Putamen (tissue), 1 donor: Measurements from ENCODE around the gene TNFRSF21.
"Not testable (repeated sequence)": the region's sequence is repeated elsewhere in the genome, so short reads cannot be mapped to it uniquely, and the experiment has no call there.

Experiments
- DNase-seq: peaks from one replicate; pipeline ENCODE4 v3.0.0-alpha.2; 2016; ENCODE audit warnings: low spot score

TNFRSF21 gene

DNA sequence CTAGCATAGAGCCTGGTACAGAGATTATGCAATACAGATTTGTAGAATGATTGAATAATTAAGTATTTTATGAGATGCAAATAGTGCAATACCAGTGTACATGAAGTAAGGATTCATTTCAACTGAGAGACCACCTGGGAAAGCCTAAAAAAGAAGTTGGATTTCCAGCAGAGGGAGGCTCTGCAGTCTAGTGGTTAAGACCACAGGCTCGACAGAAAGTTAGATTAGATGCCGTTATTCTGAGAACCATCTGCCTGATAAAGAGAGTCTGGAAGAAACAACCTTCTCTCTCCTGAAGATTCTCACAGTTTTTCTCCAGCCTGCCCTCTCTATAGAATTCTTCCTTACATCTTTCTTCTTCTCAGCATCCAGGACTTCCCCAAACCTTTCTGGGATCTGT, 13.6 kb upstream of the TNFRSF21 start:
- DNase-seq, result no peak

DNA sequence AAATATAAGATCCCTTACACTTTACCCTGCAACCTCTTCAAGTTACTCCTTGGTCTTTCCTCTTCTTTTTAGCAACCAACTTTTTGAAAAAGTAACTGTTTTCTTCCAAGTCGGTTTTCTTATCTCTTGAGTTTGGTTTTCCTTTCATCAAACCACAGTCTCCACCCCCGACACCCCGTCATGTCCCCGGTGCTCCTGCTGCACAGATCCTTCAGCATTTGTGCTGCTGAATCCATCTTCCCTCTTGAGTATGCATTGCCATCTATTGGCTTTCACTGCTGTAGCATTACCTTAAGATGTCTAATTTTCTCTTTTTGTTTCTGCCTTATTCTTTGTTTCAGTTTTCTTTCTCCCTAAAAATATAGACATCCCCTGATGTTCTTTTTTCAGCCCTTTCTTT, 11.9 kb upstream of the TNFRSF21 start:
- DNase-seq, result no peak

DNA sequence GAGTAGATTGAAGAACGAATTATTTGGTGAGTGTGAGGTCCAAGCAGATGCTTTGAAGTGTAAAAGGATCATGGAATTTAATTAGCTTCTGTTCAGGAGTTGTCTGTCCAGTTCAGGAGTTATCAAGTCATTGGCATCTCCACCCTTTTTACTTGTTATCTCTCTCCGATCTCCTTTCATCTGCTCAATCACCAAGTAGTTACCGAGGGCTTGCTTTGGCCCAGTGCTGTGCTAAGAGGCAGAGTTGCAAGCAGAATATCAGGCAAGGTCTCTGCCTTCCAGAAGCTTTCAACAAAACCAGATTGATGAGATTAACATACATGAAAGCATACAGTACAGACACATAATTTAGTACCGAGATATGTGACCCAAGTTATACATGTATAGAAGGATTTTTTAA, 10.2 kb upstream of the TNFRSF21 start:
- DNase-seq, result no peak

DNA sequence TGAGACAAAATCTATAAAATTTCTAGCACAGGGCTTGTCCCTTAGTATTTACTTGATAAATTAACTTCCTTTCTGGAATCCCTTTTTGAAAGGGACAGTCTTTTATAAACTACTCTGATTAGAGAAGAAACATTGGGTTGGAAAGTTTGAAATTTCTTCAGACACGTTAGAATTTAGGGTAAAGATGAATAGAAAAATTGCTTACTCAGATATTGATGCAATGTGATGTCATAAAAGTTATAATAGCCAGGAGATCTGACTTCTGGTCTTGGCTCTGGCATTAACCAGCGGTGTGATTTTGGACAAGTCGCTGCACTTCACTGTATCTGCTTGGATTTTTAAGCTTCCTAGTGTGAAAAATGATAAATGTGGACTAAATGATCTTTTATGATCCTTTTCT, 9.7 kb upstream of the TNFRSF21 start:
- DNase-seq, result no peak

DNA sequence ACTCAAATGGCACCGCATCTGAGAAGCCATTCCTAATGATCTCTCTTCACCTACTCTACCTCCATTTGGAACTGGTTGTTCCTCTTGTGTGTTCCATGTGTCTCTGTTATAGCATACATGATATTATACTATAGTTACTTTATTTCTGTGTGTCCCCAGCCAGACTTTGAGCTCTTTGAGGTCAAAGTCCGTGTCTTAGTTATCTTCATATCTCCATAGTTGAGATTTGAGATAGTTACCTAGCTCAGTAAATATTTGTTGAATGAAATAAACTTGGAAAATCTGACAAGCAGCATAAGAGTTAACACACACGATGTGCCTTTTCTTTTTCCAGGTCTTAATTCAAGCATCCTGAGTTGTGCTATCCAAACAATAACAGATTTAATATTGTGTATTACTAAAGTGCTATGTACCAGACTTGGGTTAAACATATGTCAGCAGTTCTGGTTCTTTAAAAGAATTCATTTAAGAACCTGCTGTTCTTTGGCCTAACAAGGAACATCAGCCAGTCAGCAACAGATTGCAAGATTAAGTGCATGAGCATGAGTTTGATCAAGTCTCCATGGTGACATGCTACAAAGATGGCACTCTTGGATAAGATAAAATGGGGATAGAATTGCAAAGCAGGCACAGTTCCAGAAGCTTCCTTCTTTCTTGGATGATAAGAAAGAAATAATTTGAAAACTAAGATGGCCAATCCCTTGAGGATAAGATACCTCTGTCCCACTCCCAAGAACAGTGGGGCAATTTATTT, 8.7 kb upstream of the TNFRSF21 start:
- DNase-seq, result no peak

DNA sequence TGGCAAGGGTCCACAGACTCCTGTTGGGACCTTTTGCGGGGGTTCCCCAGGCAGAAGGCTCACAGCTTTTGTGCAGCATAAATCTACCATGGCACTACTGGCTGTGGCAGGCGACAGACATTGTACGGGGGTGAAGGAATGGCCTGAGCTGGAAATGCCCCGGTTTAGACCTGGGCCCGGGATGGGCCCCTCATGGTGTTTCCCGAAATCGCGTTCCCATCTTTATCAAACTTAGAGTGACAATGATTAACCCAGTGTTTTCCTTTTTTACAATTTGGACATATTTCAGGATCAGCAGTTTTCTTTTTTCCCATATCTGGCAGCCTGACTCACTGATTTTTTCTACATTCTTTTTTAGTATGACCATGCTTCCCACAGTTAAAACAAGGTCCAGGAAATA, 5.5 kb upstream of the TNFRSF21 start:
- not testable (repeated sequence) for DNase-seq

DNA sequence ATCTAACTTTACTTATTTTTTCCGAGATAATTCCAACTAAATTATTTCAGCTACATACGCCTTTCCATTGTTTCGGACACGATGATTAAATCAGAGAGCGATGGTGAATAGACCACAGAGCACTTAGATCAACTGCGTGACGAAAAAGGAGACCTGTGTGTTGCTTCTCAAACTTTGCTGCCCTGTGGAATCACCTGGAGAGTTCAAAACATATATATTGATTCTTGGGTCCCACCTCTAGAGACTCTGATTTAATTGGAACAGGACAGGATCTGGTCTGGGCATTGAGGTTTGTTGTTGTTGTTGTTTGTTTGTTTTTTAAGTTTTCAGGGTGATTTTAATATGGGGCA, 401 bp upstream of the TNFRSF21 start:
- no peak for DNase-seq

DNA sequence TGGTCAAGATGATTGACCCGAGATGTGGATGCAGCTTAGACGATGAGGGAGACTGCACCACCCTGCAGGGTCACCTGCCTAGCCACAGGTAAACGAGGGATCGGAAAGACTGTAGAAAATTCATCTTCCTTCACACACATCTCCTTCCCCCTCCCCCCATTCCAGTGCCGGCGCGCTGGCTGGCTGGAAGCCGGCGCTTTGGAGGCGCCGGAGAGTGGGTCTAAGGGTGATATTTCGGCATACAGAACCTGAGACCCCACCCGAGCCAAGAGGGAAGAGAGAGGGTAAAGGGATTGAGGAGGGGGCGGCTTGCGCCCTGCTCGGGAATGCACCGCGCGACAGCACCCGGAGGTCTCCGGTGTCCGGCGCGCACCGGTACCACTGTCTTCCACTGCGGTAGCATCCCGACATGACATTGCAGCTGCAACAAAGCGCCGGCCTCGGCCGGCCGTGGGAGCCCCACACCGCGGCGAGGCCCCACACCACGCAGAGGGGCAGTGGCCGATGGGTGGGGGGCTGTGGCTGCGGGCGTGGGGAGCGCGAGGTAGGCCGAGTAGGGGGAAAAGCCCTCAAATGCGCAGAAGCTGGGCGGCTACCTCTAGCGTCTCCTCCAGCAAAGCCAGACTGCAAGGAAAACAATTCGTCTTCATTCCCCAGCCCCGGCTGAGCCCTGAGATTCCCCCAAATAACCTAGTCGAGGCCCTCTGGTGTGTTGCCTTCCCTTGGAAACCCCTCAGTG, 984 bp downstream of the TNFRSF21 start:
- peak; percentile 25 for DNase-seq

DNA sequence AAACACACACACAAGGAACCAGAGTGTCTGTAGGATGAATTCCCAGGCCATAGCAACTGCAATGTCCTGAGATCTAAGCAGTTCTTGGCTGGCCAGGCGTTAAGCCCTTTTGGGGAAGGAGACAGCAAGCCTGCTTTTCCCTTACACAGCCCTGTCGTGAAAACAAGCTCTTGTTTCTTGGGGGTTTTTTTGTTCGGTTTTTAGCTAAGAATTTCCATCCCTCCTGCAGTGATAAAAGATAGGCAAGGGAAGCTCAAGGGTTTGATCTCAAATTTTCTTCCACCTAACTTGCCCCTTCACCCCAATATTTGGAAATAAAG, 1.5 kb downstream of the TNFRSF21 start:
- no peak for DNase-seq

DNA sequence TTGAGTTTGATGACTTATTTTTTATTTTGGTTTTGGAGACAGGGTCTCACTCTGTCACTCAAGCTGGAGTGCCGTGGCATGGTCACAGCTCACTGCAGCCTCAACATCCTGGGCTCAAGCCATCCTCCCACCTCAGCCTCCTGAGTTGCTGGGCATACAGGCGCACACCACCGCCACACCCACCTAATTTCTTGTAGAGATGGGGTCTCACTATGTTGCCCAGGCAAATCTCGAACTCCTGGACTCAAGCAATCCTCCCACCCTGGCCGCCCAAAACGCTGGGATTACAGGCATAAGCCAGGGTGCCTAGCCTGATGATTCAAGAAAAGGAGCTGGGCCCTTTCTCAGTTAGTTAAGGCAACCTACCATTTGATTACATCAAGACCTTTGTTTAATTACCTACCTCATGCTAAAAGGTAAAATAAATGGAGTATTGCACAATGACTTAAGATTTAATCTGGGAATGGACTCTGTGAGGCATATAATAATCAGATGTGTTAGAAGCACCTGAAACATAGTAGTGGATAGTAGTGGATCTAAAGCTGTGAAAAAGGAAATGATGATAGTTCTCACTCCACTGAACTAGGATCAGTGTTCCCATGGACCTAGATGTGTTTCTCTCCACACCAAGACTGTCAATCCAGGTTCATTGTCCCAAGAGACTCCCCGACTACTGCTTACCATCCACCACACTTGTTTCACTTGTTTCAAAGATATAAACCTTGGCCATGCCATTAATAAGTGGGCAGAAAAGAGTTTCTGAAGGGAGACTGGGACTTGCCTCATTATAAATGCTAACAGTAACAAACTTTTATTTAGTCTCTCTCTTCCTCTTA, 2.1 kb downstream of the TNFRSF21 start:
- no peak for DNase-seq

DNA sequence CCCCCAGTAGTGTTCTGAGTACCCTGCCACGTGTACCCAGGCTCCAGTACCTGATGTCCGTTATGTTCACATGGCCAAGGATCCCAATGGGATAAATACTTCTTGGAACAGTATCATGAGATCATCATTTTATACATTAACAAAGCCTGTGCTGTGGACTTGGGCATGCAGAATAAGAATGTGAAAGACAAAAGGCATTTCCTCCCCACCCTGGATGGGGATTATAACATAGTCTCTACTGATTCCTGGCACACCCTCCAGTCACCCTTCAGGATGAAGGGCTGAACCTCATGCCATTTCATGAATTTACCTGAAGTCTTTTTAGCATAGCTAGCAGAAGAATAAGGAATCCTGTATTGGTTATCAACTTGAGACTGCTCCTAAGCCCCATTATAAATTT, 2.8 kb downstream of the TNFRSF21 start:
- no peak for DNase-seq

DNA sequence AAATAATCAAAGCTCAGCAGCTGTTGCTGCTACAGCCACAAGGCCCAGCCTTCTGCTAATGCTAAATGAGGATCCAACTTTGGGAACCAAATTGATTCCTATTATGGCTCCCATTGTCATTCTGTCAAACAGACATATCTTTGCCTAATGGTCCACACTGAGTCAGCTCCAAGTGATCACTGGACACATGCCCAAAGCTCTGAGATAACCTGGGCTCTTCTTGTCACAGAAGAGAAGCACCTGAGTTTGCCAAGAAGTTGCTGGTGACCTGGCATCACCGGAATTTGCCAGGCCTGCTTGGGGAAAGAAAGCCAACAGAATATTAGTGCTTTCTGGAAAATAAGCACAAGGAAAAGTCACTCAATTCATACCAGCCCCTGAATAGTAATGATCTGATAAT, 5.8 kb downstream of the TNFRSF21 start:
- DNase-seq, result no peak

DNA sequence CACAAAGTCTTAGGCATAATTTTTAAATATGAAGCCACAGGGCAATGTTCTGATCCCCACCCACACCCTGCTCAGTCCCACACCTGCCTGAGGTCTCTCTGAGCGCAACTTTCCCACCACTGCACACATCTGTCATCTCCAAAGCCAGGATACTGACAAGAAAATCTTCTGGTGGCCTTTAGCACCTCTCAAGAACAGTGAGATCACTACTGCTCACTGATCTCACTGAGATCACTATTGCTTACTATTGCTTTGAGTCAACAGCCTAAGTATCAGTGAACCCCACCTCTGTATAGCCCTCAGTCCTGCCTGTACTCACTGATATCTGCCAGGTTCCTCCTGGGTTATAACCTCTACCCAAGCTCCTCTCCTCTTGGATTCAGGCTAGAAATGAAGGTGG, 6.4 kb downstream of the TNFRSF21 start:
- no peak for DNase-seq

DNA sequence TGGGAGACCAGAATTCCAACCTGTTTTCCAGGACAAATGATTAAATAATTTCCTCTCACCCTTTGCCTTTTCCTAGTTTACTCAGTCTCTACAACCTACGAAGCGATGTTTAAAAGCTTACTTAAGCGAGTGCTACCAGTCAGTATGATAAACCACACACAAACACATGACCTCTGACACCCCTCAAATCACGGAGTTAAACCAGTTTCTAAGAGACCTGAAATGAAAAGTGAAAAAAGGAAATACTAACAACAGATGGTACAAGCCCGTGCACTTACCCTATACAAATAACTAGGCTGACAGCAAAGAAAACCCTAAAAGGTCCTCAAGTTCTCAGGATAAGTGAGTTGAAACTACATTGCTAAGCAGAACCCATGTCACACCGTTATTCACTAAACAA, 7.7 kb downstream of the TNFRSF21 start:
- no peak for DNase-seq

DNA sequence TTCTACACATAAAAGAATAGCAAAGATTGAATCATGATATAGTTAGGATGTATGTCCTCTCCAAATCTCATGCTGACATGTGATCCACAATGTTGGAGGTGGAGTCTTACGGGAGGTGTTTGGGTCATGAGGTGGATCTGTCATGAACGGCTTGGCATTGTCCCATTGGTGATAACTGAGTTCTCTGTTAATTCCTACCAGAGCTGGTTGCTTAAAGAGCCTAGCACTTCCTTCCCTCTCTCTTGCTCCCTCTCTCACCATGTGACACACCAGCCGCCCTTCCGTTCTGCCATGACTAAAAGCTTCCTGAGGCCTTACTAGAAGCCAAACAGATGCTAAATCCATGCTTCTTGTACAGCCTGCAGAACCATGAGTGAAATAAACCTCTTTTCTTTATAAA, 8.3 kb downstream of the TNFRSF21 start:
- no peak for DNase-seq

DNA sequence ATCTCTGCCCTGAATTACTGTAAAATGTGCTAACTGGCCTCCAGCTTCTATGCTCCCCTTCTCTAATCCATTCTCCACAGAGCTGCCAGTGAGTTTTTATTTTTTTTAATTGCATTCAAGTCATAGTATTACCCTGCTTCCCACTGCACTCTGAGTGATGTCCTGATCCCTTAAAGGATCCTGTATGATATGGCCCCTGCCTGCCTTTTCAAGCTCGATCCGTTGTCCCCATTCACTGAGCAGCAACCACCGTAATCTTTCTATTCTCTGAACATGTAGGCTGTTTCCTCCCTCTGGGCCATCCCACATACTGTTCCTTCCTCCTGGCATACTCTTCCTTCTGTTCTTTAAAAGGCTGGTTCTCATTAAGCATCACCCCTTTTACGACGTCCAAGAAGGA, 9.3 kb downstream of the TNFRSF21 start:
- no peak for DNase-seq

DNA sequence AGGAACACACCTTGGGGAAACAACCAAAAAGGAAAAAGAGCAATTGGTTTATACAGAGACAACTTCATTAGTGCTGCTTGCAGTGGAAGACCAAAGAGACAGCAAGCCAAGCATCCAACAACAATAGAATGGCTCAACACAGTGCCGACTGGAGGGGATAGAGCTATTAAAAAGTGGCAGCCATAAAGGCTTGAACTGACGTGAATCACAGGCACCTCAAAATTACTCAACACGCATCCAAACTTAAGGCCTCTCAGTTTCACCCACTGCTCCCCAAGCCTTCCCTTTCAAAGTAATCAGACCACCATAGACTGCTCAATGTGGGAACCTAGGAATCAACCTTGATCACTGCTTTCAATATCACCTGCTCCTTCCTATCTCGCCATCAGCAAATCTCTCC, 9.7 kb downstream of the TNFRSF21 start:
- DNase-seq, result no peak

DNA sequence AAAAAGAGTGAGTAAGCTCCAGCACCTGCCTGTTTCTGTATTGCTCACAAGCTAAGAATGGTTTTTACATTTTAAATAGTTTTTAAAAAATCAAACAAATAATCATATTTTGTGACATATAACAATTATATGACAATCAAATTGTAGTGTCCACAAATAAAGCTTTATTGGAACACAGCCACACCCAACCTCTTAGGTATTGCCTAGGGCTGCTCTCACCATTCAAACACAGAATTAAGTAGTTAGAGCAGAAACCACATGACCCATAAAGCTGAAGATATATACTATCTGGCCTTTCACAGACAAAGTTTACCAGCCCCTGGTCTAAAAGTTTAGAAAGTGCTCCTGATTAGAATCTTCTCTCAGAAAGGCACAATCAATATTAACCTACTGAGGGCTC, 11.2 kb downstream of the TNFRSF21 start:
- DNase-seq, result no peak

DNA sequence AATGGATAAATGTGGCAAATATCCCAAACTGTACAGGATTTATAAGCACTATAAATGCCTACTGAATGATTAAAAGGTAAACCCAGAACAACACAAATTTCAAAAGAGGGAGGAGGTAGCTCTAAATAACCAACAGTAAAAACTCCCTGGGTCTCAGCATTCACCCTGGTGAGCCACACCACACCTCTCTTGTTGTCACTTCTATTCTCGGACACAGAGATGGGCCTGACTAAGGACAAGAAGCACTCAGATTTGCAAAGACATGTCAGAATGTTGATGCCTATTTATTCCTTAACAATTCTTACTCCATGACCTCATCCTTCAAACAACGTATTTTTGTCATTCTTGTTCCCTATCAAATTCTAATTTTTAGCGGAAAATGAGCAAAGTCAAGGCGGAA, 14.7 kb downstream of the TNFRSF21 start:
- DNase-seq, result no peak

DNA sequence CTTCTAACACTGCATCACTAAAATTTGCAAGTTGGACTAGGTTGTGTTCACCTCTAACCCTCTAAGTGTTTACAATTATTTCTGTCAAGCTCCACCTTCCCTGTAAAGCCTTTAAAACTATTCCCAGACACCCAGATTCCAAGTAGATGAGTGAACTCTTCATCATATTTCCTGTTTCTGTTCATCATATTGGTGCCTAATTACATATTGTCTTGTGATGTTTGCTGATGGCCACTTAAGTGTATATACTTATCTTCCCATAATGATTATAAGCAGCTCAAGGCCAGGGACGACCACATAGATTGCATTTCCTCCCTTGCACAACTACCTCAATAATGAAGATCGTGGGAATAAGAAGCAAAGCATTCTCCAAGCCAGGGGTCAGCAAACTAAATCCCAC, 16.8 kb downstream of the TNFRSF21 start:
- no peak for DNase-seq

DNA sequence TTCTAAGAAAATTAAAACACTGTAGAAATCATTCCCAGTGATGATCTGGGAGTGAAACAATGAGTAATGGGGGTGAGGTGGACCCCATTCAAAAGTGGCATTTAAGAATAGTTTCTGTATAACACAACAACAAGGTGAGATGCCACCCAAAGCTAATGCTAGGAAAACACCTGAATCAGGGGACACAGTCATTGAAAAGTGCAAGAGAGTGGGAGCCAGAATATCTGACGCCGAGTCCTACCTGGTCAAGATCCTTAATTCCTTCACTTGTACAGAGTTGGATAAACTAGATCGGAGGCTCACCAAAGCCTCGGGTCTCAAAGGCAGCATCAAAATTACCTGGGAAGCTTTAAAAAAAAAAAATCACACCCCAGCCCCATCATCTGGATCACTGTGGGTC, 17.7 kb downstream of the TNFRSF21 start:
- no peak for DNase-seq

DNA sequence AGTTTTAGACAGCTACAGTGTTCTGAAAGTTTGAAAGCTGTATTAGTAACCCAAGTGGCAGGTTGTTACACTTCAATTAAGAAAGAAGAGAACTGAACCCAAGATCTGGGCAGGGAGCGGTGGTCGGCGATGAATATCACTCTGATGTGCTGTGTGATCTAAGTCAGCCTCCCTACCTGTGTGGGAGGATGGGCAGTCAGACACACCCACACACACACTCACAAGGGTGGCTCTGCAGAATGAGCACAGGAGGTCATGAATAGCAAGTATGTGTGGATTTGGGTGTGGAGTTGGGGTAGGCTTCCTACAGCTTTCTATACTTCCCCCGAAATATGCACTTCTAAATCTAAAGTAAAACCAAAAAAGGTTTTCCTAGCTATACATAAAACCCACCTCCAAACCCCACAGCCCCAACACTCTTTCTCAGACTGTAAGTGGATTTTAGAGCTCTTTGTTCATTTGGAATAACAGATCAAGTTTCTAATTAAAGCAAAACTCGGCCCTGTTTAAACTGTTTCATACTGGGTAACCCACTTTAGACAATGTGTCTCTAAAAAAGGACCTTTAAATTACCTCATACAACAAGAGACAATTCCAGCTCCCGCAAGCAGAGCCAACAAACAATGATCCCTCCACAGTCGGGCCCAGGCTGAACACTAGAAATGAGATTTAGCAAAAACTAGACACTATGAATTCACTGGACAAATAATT, 19.4 kb downstream of the TNFRSF21 start:
- DNase-seq, result no peak
